Panc1 (cell line): ENCODE measurements around the gene DMTF1. TPM values are rescaled to one million over a fixed set of nuclear protein-coding genes. Genes with fewer than 3 reads are reported as not detected.

Source experiments
- ATAC-seq: fragments of 200-7000 bp; cut with Tn5 transposase; 2 replicates; pipeline ENCODE4 v1.9.1; 2020; ENCODE audit warnings: mild to moderate bottlenecking, moderate library complexity
- BruUV-seq: library from RNA; stranded (reverse); fragments of 400-500 nt; replicated peaks from 2 replicates; lab custom pipeline; 2021; lab: Mats Ljungman, UMichigan
- CTCF ChIA-PET: fragments of 300-600 bp; sonication (Branson Sonifier 250); formaldehyde crosslinking; loops from one replicate; lab custom pipeline; 2022; ENCODE audit warnings: antibody characterized with exemption; lab: Charles Lee
- POLR2A ChIA-PET: fragments of 300-600 bp; sonication (Branson Sonifier 250); formaldehyde crosslinking; loops from one replicate; lab custom pipeline; 2022; ENCODE audit warnings: antibody characterized with exemption; lab: Charles Lee
- DNase-seq: peaks from one replicate; pipeline ENCODE4 v3.0.0-alpha.2; 2010; ENCODE audit warnings: low read depth, low spot score
- H3K27ac ChIP-seq: 2 replicates; pipeline ENCODE4 v1.5.1; 2011; ENCODE audit warnings: mild to moderate bottlenecking, low read length, inconsistent platforms
- H3K27me3 ChIP-seq: fragments of 200-500 bp; sonication (Bioruptor generic); 2 replicates; pipeline ENCODE4 v1.6.0; 2014; ENCODE audit warnings: low read length, inconsistent platforms; ENCODE audit not compliant: control insufficient read depth, insufficient read depth
- H3K36me3 ChIP-seq: fragments of 200-500 bp; sonication (Bioruptor generic); 2 replicates; pipeline ENCODE4 v1.5.1; 2014; ENCODE audit warnings: inconsistent platforms, mild to moderate bottlenecking, low read length, moderate library complexity; ENCODE audit not compliant: control insufficient read depth, insufficient read depth
- H3K4me1 ChIP-seq: 2 replicates; pipeline ENCODE4 v1.5.1; 2011; ENCODE audit warnings: inconsistent platforms, mild to moderate bottlenecking, low read length, moderate library complexity; ENCODE audit not compliant: control insufficient read depth, insufficient read depth
- H3K4me3 ChIP-seq, 2 experiments: 2 replicates each; pipeline ENCODE4 v1.5.1; 2011 to 2012; ENCODE audit warnings: low read depth in 2 of 2, low read length in 2 of 2, mild to moderate bottlenecking in 2 of 2, inconsistent platforms in 1 of 2, moderate library complexity in 1 of 2
- H3K9me3 ChIP-seq: fragments of 200-500 bp; sonication (Bioruptor generic); 2 replicates; pipeline ENCODE4 v1.5.1; 2014; ENCODE audit warnings: low read depth, mild to moderate bottlenecking, inconsistent platforms, low read length, moderate library complexity; ENCODE audit not compliant: control insufficient read depth, insufficient read depth
- POLR2AphosphoS5 ChIP-seq: IDR thresholded peaks from 2 replicates; pipeline ENCODE4 v1.6.1; 2012; ENCODE audit warnings: mild to moderate bottlenecking, low read depth, low read length, moderate library complexity
- REST ChIP-seq, 2 experiments: IDR thresholded peaks; 2 replicates each; pipeline ENCODE4 v1.6.1; 2011 to 2012; ENCODE audit warnings: low read depth in 2 of 2, control low read depth in 1 of 2, low read length in 1 of 2, mild to moderate bottlenecking in 1 of 2, moderate library complexity in 1 of 2; ENCODE audit not compliant: insufficient read depth in 1 of 2
- SIN3A ChIP-seq: IDR thresholded peaks from 2 replicates; pipeline ENCODE4 v1.6.1; 2012; ENCODE audit warnings: low read depth, mild to moderate bottlenecking, low read length, moderate library complexity, borderline replicate concordance; ENCODE audit not compliant: insufficient read depth
- TCF7L2 ChIP-seq: IDR thresholded peaks from 2 replicates; pipeline ENCODE4 v1.6.1; 2011; ENCODE audit warnings: mild to moderate bottlenecking, low read depth, low read length, inconsistent platforms
- in situ Hi-C: cut with HindIII; loops from 2 replicates; pipeline ENCODE4 v1.10.0; 2016; ENCODE audit warnings: low sequenced_read_pairs, low pct_unique_long_range_greater_than_20kb
- intact Hi-C: fragments of 100-400 bp; cut with micrococcal nuclease; formaldehyde crosslinking; loops from one replicate; pipeline ENCODE4 v1.10.0; 2022; ENCODE audit not compliant: unreplicated experiment
- total RNA-seq: library from RNA; stranded (reverse); gene quantifications from one replicate; pipeline ENCODE4 v1.2.1, GENCODE V29; 2021; ENCODE audit not compliant: unreplicated experiment
- TF ChIP-seq, protein P1 (sequence below): fragments of 450-650 bp; IDR thresholded peaks from 2 replicates; pipeline ENCODE4 v1.5.1; 2017; ENCODE audit warnings: mild to moderate bottlenecking

The DMTF1 gene
- total RNA-seq, 1 experiment from 2014 or later: 54.0 TPM

DNA sequence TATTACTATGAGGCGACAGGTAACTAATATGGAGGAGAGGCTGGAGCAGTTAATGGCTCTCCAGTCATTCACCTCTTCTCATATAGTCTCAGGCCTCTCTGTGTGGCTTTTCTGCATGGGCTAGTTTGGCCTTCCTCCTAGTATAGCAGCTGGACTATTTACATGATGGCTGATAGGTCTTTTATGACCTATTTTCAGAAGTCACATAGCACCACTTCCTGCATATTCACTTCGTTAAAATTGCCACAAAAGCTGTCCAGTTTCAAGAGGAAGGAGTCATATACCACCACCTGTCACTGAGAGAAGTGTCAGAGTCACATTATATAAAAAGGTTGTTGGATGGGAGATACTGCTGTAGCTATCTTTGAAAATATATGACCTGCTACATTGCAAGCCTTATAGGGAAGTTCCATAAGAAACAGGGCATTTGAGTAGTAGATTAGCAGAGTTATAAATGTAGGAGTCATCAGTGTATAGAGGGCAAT lies 8.0 kb upstream of the DMTF1 start:
- in situ Hi-C loops: no loop called here
- POLR2A ChIA-PET: no interaction called here
- intact Hi-C loops: loop anchor here (2.0 kb wide), 1 partner anchor 217 kb away; no protein-coding TSS in a partner anchor

GRCh38 chr7:87146740-87147386 lies 5.4 kb upstream of the DMTF1 start:
- CTCF ChIA-PET: no interaction called here
- no TSS peak for BruUV-seq

More for the DNA sequence above, 8.0 kb upstream of the DMTF1 start:
- ATAC-seq (no peak), DNase-seq (no peak)
- peaks cover 2% of the 10 kb centered on the region for H3K27me3 ChIP-seq
- no peaks in the 10 kb centered on the region for H3K4me1 ChIP-seq
- no peak overlapping the region for H3K4me3 ChIP-seq
- no peak overlapping the region for H3K27ac ChIP-seq
- no TSS peak for BruUV-seq
- TF ChIP-seq POLR2AphosphoS5: no peak
- TF ChIP-seq, protein P1, sequence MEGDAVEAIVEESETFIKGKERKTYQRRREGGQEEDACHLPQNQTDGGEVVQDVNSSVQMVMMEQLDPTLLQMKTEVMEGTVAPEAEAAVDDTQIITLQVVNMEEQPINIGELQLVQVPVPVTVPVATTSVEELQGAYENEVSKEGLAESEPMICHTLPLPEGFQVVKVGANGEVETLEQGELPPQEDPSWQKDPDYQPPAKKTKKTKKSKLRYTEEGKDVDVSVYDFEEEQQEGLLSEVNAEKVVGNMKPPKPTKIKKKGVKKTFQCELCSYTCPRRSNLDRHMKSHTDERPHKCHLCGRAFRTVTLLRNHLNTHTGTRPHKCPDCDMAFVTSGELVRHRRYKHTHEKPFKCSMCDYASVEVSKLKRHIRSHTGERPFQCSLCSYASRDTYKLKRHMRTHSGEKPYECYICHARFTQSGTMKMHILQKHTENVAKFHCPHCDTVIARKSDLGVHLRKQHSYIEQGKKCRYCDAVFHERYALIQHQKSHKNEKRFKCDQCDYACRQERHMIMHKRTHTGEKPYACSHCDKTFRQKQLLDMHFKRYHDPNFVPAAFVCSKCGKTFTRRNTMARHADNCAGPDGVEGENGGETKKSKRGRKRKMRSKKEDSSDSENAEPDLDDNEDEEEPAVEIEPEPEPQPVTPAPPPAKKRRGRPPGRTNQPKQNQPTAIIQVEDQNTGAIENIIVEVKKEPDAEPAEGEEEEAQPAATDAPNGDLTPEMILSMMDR: no peak
- TF ChIP-seq REST (IDR thresholded peaks at IDR 0.05; ENCODE audit: insufficient read depth in 1 of 2, low read depth in 2 of 2, low read length in 1 of 2): no peak
- no peak for TF ChIP-seq TCF7L2
- CTCF ChIA-PET: no interaction called here
- no peaks in the 10 kb centered on the region for H3K36me3 ChIP-seq
- no peaks in the 10 kb centered on the region for H3K9me3 ChIP-seq

More at GRCh38 chr7:87146740-87147386, 5.4 kb upstream of the DMTF1 start:
- in situ Hi-C loops: no loop called here
- peaks cover 7% of the 10 kb centered on the region for H3K4me1 ChIP-seq
- POLR2A ChIA-PET: no interaction called here
- DNase-seq (no peak), ATAC-seq (no peak)
- no peaks in the 10 kb centered on the region; the same call in none of the 2 replicates for H3K27me3 ChIP-seq
- no peaks in the 10 kb centered on the region for H3K9me3 ChIP-seq
- no peak overlapping the region for H3K27ac ChIP-seq
- intact Hi-C loops: no loop called here
- no peak overlapping the region for H3K4me3 ChIP-seq
- TF ChIP-seq SIN3A (no peak), TCF7L2 (no peak), REST (IDR thresholded peaks at IDR 0.05; ENCODE audit: insufficient read depth in 1 of 2, low read depth in 2 of 2, low read length in 1 of 2) (no peak), POLR2AphosphoS5 (no peak)
- TF ChIP-seq, protein P1: no peak
- no peaks in the 10 kb centered on the region for H3K36me3 ChIP-seq
